IPS DF 19.7 (cell line): ENCODE measurements around the gene GRM8.

Experiments
- DNase-seq: peaks from one replicate; pipeline ENCODE4 v3.0.0-alpha.2; 2013; ENCODE audit warnings: low read depth, low spot score

GRM8 gene

DNA sequence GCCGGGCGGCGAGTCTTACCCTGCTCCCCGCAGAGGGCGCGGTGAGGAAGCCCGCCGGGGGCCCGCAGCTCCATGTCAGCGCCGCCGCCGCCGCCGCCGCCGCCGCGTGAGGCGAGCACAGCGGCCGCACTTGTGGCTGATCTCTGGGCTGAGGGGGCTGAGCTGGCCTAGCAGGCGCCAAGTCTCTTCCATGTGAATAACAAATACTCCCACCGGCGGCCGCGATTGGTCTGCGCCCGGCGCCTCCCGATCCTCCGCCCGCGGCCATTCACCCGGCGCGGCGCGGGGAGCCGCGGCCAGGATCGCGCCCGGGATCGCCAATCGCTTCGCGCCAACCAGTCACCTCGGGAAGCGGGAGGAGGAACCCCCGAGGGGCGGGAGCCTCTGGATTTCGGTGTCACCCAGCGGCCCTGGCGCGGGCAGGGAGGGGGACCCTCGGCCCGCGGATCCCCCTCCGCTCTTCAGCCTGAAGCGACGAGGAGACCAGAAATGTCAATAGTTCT, at the start of gene GRM8:
TSS of gene GRM8 (minus strand) at position 164 of the 503 bp plus-strand sequence.
- peak; percentile 33 for DNase-seq

- no peak for DNase-seq
These were observed 38.1 kb upstream of the GRM8 start for GRCh38 chr7:127290801-127291361.

GRCh38 chr7:127290116-127290655, 37.4 kb upstream of the GRM8 start:
- DNase-seq, result no peak

DNA sequence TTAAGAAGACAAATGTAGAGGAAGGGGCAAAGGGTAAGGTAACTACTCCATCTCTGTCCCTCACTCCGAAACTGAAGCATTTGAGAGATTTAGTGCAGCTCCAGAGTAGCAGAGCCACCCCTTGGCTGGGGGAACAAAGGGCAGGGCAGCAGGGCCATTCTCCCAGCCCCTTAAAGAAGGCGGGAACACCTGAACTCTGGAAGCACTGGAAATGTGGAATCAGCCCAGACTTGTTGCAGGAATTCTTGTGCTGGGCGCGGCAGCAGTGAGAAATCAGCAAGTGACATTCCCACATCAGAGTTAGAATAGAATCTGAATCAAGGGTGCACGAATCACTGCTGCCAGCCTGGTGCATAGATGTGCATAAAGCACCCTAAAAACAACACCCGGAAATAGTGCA, 34.4 kb upstream of the GRM8 start:
- no peak for DNase-seq

DNA sequence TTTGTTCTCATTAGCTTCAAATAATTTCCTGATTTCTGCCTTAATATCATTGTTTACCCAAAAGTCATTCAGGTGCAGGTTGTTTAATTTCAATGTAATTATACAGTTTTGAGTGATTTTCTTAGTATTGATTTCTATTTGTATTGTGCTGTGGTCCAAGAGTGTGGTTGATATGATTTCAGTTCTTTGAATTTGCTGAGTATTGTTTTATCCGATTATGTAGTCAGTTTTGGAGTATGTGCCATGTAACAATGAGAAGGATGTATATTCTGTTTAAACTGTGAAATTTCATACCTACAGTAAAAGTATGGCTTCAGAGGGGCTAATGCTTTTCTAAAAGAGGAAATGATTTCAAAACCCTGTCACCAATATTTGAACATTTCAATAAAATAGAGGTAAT, 17.4 kb upstream of the GRM8 start:
- DNase-seq, result no peak

DNA sequence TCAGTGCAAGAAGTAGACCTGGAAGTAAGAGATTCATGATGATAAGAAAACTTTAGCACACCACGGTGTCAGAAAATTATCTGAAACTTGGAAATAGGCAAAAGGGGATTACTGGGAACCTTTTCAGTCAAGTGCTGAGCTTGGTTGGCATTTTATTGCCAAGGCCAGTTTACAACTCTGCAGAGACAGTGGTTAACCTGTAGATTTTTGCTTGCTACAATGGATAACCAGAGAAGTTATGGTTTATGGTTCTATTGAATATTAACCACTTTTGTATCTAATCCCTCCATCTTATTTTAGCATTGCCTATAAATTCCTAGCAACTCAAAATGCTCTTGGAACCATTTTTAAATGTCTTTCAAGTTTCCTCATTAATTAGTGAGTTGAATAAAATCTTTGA, 13.3 kb upstream of the GRM8 start:
- DNase-seq, result no peak

- DNase-seq, result no peak
These were observed 11.5 kb upstream of the GRM8 start for GRCh38 chr7:127264219-127264618.

DNA sequence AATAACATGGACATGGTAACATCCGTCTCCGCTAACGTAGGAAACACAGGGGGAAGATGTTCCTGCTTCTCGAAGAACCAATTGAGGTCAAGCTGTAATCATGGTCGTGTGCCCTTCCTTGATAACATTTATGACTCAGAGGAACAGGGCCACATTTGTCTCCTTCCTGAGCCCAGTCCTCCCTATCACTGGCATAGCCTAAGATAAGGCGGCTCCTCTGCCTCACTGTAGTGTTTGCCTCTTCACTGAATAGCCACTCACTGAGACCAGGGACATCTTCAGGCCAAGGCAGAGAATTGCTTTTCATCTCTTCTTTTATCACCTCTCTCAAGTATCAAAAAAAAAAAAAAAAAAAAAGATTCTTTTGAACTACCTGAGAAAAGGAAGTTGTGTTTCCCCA, 5.4 kb upstream of the GRM8 start:
- DNase-seq, result no peak

- no peak for DNase-seq
These were observed 4.3 kb upstream of the GRM8 start for GRCh38 chr7:127257086-127257485.

- no peak for DNase-seq
These were observed 3.4 kb upstream of the GRM8 start for GRCh38 chr7:127256041-127256725.

- DNase-seq, result no peak
These were observed 1.5 kb upstream of the GRM8 start for GRCh38 chr7:127254163-127254684.

GRCh38 chr7:127253281-127254162, 781 bp upstream of the GRM8 start:
- no peak for DNase-seq

- no peak for DNase-seq
These were observed 396 bp downstream of the GRM8 start for GRCh38 chr7:127252377-127252713.

- no peak for DNase-seq
These were observed 1.0 kb downstream of the GRM8 start for GRCh38 chr7:127251465-127252376.

- no peak for DNase-seq
These were observed 1.7 kb downstream of the GRM8 start for GRCh38 chr7:127251036-127251464.

GRCh38 chr7:127250312-127251035, 2.3 kb downstream of the GRM8 start:
- DNase-seq, result no peak

DNA sequence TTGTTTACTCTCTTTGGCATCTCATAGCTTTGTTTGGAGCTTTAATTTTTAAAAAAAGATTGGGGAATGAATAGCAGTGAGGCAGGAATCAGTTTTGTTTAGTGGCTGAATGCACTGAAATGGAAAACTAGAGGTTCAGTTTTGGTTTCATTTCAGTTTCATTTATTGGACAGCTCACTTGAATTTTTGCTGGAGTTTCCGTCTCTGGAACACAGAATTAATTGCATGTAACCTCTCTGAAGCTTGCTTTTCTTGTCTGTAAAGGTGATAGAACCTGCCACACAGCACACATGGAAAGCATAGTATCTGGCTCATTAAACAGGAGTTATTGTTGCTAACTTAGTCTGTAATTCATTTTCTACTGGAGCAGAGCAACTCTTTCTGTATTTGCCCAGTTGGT, 7.1 kb downstream of the GRM8 start:
- no peak for DNase-seq

GRCh38 chr7:127245002-127245401, 7.7 kb downstream of the GRM8 start:
- no peak for DNase-seq

DNA sequence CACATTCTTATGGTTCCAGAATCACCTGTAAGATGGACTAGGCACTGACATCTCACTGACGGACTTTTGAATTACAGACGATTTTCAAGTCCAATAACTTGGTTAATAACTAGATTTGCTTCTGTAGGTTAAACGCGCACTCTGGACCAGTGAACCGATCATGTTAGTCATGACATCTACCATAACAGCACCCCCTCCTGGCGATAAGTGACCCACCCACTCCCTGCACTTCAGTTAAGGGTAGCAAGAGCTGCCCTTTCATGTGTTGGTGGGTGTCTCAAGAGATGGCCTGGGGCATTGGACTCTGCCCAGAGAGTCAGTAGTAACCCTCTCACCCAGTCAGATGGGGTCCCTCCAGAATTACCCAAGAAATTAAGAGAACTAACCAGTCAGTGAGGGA, 12.9 kb downstream of the GRM8 start:
- no peak for DNase-seq

DNA sequence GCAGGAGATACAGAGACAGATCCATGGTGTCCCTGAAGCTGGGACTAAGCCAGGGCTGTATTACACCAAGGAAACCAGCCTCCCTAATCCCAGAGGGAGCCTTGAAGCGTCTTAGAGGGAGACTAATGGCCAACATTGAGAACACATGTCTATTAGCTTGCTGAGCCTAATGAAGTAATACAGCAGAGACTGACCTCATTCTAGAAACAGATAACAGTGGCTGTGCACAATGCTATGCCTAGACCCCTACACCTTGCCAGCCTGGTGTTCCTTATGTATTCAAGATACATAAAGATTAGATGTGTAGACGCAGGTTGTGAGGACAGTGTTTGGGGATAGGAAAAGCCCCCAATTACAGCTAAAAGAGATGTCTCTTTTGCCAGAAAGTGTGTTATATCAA, 19.1 kb downstream of the GRM8 start:
- no peak for DNase-seq
